HepG2 (cell line): ENCODE results near the gene RPS6KC1. TPM values are rescaled to one million over a fixed set of nuclear protein-coding genes. Genes with fewer than 3 reads are reported as not detected.

Experiments
- AGO2 ChIP-seq: fragments of 200-400 bp; formaldehyde crosslinking; optimal IDR thresholded peaks from 2 replicates; pipeline ENCODE3; 2017; ENCODE audit warnings: mild to moderate bottlenecking, low read depth, low read length, moderate library complexity
- BRD4 ChIP-seq: sonication (generic); formaldehyde crosslinking; IDR thresholded peaks from 2 replicates; pipeline ENCODE4 v1.4.0; 2020; ENCODE audit warnings: missing genetic modification reagents
- CEBPB ChIP-seq: IDR thresholded peaks from 2 replicates; pipeline ENCODE4 v1.6.1; 2011; ENCODE audit warnings: low read depth, low read length, improper control_type of control experiment, borderline replicate concordance
- KMT2A ChIP-seq: sonication (generic); formaldehyde crosslinking; IDR thresholded peaks from 2 replicates; pipeline ENCODE4 v1.4.0; 2020; ENCODE audit warnings: missing genetic modification reagents
- MED8 ChIP-seq: sonication (generic); formaldehyde crosslinking; IDR thresholded peaks from 2 replicates; pipeline ENCODE4 v1.8.1; 2023; ENCODE audit warnings: mild to moderate bottlenecking, missing genetic modification reagents; ENCODE audit not compliant: insufficient replicate concordance
- MYC ChIP-seq: sonication (generic); formaldehyde crosslinking; IDR thresholded peaks from 2 replicates; pipeline ENCODE4 v1.9.0; 2021; ENCODE audit warnings: missing genetic modification reagents, borderline replicate concordance
- NFRKB ChIP-seq: fragments of 450-650 bp; IDR thresholded peaks from 2 replicates; pipeline ENCODE4 v1.6.1; 2017
- NR1H2 ChIP-seq: sonication (generic); formaldehyde crosslinking; IDR thresholded peaks from 2 replicates; pipeline ENCODE4 v1.8.1; 2022; ENCODE audit warnings: low read depth, missing genetic modification reagents, borderline replicate concordance
- PAF1 ChIP-seq: IDR thresholded peaks from 2 replicates; pipeline ENCODE4 v1.6.1; 2016; ENCODE audit warnings: missing genetic modification reagents, missing compliant biosample characterization
- PHF21A ChIP-seq: sonication (generic); formaldehyde crosslinking; IDR thresholded peaks from 2 replicates; pipeline ENCODE4 v1.5.0; 2020; ENCODE audit warnings: mild to moderate bottlenecking, missing genetic modification reagents
- RFXAP ChIP-seq: sonication (generic); formaldehyde crosslinking; IDR thresholded peaks from 2 replicates; pipeline ENCODE4 v1.4.0; 2020; ENCODE audit warnings: missing genetic modification reagents, borderline replicate concordance
- SIX1 ChIP-seq: sonication (generic); formaldehyde crosslinking; IDR thresholded peaks from 2 replicates; pipeline ENCODE4 v1.4.0; 2020; ENCODE audit warnings: missing genetic modification reagents, borderline replicate concordance
- ZC3H4 ChIP-seq: sonication (generic); formaldehyde crosslinking; IDR thresholded peaks from 2 replicates; pipeline ENCODE4 v1.4.0; 2020; ENCODE audit warnings: missing genetic modification reagents, borderline replicate concordance
- ZMYM4 ChIP-seq: sonication (generic); formaldehyde crosslinking; IDR thresholded peaks from 2 replicates; pipeline ENCODE4 v1.8.1; 2023; ENCODE audit warnings: mild to moderate bottlenecking, missing genetic modification reagents
- ZNF761 ChIP-seq: sonication (generic); formaldehyde crosslinking; conservative IDR thresholded peaks from 2 replicates; pipeline ENCODE4 v1.4.0; 2020; ENCODE audit warnings: mild to moderate bottlenecking, missing genetic modification reagents
- ZSCAN22 ChIP-seq: sonication (generic); formaldehyde crosslinking; IDR thresholded peaks from 2 replicates; pipeline ENCODE4 v1.4.0; 2020; ENCODE audit warnings: mild to moderate bottlenecking, missing genetic modification reagents
- polyA plus RNA-seq, 8 experiments: library from polyadenylated mRNA; depleted of rRNA in 3 of 8; stranded (reverse) in 7 of 8; unstranded in 1 of 8; fragments of >200 nt; fragmentation: Illumina TruSeq in 4 of 8; extraction: Trizol in 4 of 8; gene quantifications; 2 replicates each; pipeline versions ENCODE4 v1.2.1 to v1.2.3, GENCODE V29; 2011 to 2016; ENCODE audit warnings: low read depth in 4 of 8, missing spikeins in 1 of 8, mixed read lengths in 1 of 8; ENCODE audit not compliant: insufficient read depth in 1 of 8
- total RNA-seq, 5 experiments: library from RNA; depleted of rRNA; stranded (reverse); fragments of >200 nt; fragmentation: Illumina TruSeq; extraction: Trizol; gene quantifications; 2 replicates each; pipeline ENCODE4 v1.2.3, GENCODE V29; 2016; ENCODE audit warnings: low read depth in 1 of 5
- TF ChIP-seq, protein P1 (sequence below): sonication (generic); formaldehyde crosslinking; conservative IDR thresholded peaks from 2 replicates; pipeline ENCODE4 v1.8.1; 2023; ENCODE audit warnings: missing genetic modification reagents
- TF ChIP-seq, protein P2 (sequence below): sonication (generic); formaldehyde crosslinking; IDR thresholded peaks from 2 replicates; pipeline ENCODE4 v1.8.1; 2023; ENCODE audit warnings: mild to moderate bottlenecking, missing genetic modification reagents
- TF ChIP-seq, protein P3 (sequence below): sonication (generic); formaldehyde crosslinking; IDR thresholded peaks from 2 replicates; pipeline ENCODE4 v1.5.1; 2020; ENCODE audit warnings: mild to moderate bottlenecking, moderate library complexity, missing genetic modification reagents
- TF ChIP-seq, protein P4 (sequence below): fragments of 450-650 bp; IDR thresholded peaks from 2 replicates; pipeline ENCODE4 v1.6.1; 2017
- TF ChIP-seq, protein P5 (sequence below): sonication (generic); formaldehyde crosslinking; IDR thresholded peaks from 2 replicates; pipeline ENCODE4 v1.4.0; 2020; ENCODE audit warnings: mild to moderate bottlenecking, missing genetic modification reagents

RPS6KC1 gene
- total and polyA plus RNA-seq, 2 of the 13 experiments (the other 11 are each of a cell fraction or from before 2014, with no cell fraction given): 11.0 to 25.2 TPM

DNA sequence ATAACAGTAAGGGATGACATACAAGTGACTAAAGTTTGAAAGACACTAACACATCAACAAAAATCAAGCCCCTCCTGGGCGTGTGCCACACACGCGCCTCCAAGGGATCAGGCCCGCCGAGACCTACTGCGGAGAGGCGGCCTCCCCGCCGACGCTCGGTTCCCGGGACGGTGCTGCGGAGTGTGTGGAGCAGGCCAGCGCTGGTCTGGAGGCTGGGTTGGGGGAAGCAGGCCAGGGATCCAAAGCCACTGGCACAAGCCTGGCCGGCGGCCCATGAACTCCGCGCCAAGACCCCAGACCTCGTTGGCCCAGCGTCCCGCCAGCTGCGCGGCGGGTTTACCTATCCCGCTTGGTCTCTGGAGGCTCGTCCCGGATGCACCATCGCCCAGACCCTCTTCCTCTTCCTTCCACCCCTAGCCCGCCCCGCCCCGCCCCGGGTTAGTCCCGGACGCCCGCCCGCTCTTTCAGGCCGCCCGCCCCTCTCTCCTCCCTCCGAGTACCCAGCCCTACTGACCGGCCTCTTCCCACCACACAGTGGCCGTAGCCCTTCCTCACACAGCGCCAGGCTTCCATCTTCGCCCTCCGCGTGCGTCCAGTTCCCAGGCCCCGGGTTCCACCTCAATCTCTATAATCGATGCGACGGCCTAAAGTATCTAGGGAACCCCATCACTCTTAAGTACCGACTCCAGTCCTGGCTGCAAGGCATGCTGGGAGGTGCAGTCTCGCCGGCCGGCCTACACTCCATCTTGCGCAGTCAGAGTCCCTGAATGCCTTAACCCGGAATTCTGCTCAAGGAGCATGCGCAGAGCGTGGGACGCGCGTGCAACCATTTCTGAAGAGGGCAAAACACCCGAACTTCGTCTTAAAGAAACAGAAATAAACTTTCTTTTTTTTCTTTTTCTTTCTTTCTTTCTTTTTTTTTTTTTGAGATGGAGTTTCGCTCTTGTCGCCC, 35.7 kb upstream of the RPS6KC1 start, which contains the start of gene ANGEL2 (continued):
- TF ChIP-seq, protein P1, sequence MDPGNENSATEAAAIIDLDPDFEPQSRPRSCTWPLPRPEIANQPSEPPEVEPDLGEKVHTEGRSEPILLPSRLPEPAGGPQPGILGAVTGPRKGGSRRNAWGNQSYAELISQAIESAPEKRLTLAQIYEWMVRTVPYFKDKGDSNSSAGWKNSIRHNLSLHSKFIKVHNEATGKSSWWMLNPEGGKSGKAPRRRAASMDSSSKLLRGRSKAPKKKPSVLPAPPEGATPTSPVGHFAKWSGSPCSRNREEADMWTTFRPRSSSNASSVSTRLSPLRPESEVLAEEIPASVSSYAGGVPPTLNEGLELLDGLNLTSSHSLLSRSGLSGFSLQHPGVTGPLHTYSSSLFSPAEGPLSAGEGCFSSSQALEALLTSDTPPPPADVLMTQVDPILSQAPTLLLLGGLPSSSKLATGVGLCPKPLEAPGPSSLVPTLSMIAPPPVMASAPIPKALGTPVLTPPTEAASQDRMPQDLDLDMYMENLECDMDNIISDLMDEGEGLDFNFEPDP (CRISPR knock-in tag): no peak
- TF ChIP-seq, protein P2, sequence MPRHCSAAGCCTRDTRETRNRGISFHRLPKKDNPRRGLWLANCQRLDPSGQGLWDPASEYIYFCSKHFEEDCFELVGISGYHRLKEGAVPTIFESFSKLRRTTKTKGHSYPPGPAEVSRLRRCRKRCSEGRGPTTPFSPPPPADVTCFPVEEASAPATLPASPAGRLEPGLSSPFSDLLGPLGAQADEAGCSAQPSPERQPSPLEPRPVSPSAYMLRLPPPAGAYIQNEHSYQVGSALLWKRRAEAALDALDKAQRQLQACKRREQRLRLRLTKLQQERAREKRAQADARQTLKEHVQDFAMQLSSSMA (CRISPR knock-in tag): peak; percentile 87
- no peak for TF ChIP-seq NR1H2
- TF ChIP-seq, protein P3, sequence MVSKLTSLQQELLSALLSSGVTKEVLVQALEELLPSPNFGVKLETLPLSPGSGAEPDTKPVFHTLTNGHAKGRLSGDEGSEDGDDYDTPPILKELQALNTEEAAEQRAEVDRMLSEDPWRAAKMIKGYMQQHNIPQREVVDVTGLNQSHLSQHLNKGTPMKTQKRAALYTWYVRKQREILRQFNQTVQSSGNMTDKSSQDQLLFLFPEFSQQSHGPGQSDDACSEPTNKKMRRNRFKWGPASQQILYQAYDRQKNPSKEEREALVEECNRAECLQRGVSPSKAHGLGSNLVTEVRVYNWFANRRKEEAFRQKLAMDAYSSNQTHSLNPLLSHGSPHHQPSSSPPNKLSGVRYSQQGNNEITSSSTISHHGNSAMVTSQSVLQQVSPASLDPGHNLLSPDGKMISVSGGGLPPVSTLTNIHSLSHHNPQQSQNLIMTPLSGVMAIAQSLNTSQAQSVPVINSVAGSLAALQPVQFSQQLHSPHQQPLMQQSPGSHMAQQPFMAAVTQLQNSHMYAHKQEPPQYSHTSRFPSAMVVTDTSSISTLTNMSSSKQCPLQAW (CRISPR knock-in tag): no peak; the same call in 1 of the 2 replicates
- peak; percentile 68; the same call in 1 of the 2 replicates for TF ChIP-seq BRD4 (CRISPR knock-in tag)
- TF ChIP-seq KMT2A (CRISPR knock-in tag): peak; percentile 90
- peak; percentile 63 for TF ChIP-seq MYC (CRISPR knock-in tag)
- TF ChIP-seq ZMYM4 (CRISPR knock-in tag): peak; percentile 73
- no peak for TF ChIP-seq ZSCAN22 (CRISPR knock-in tag)
- TF ChIP-seq MED8 (CRISPR knock-in tag): no peak
- TF ChIP-seq ZC3H4: no peak
- TF ChIP-seq, protein P4, sequence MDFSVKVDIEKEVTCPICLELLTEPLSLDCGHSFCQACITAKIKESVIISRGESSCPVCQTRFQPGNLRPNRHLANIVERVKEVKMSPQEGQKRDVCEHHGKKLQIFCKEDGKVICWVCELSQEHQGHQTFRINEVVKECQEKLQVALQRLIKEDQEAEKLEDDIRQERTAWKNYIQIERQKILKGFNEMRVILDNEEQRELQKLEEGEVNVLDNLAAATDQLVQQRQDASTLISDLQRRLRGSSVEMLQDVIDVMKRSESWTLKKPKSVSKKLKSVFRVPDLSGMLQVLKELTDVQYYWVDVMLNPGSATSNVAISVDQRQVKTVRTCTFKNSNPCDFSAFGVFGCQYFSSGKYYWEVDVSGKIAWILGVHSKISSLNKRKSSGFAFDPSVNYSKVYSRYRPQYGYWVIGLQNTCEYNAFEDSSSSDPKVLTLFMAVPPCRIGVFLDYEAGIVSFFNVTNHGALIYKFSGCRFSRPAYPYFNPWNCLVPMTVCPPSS: no peak
- no peak for TF ChIP-seq NFRKB
- TF ChIP-seq CEBPB: peak; percentile 46; the same call in 1 of the 2 replicates
- peak; percentile 34; the same call in 1 of the 2 replicates for TF ChIP-seq ZNF761 (CRISPR knock-in tag)
- peak; percentile 43 for TF ChIP-seq AGO2
- no peak for TF ChIP-seq PAF1 (CRISPR knock-in tag)
- no peak for TF ChIP-seq RFXAP (CRISPR knock-in tag)
- TF ChIP-seq, protein P5, sequence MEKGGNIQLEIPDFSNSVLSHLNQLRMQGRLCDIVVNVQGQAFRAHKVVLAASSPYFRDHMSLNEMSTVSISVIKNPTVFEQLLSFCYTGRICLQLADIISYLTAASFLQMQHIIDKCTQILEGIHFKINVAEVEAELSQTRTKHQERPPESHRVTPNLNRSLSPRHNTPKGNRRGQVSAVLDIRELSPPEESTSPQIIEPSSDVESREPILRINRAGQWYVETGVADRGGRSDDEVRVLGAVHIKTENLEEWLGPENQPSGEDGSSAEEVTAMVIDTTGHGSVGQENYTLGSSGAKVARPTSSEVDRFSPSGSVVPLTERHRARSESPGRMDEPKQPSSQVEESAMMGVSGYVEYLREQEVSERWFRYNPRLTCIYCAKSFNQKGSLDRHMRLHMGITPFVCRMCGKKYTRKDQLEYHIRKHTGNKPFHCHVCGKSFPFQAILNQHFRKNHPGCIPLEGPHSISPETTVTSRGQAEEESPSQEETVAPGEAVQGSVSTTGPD: no peak
- 0 out of 2 replicates have a peak, but pooled peaks have one; percentile 30 for TF ChIP-seq SIX1 (CRISPR knock-in tag)
- peak; percentile 44; the same call in 1 of the 2 replicates for TF ChIP-seq PHF21A (CRISPR knock-in tag)
